Measurements from ENCODE around the gene TANK.

The TANK gene

DNA sequence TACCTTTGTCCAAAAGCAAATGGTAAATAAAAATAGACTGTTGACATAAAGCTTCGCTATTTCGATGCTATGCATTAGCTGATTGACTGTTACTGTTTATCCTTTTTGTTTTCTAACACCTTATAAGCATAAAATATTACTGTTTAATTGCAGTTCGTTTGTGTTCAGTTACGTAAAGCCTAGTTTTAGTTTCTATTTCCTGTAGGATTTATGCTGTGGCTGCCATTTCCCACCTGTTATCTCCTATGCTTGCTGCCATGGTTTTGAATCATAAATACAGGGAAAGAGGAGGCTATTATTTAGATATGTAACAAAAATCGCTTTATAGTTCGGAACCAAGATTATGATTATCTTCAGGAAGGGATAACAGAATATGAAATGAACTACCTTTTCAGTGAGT, 3.9 kb downstream of the TANK start:
- no peaks in the 10 kb centered on the region for H3K9me3 Mint-ChIP-seq
- H3K36me3 Mint-ChIP-seq (ENCODE audit: insufficient read depth): peaks cover 24% of the 10 kb centered on the region
- H3K27ac Mint-ChIP-seq (ENCODE audit: low read depth): peak overlapping the region; percentile 72
- H3K27me3 Mint-ChIP-seq: no peaks in the 10 kb centered on the region
- no peak for ATAC-seq (replicated peaks; ENCODE audit: extremely low read depth, poor library complexity, severe bottlenecking)
- H3K4me1 Mint-ChIP-seq: peaks cover 70% of the 10 kb centered on the region
- H3K4me3 Mint-ChIP-seq: peak overlapping the region; percentile 72
- DNase-seq (ENCODE audit: low spot score in 2 of 2): no peak

DNA sequence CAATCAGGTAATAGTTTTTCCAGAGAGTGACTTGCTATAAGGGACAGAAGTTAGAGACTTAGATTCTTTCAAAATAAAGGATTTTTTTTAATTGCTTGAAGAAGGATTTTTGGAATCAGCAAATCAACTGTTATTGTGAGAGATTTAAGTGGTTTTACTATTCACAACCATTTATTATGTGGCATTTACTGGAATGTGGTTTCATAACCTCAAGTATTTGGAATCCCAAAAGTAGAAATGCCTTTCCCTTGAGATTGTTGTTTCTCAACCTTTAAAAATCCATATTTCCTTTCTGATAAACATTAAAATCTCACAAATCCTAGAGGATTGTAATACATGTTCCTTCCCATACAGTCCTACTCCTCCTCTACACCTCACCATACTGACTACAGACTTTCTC, 5.0 kb downstream of the TANK start:
- Mint-ChIP-seq H3K4me1 (peaks cover 76% of the 10 kb centered on the region), H3K27me3 (no peaks in the 10 kb centered on the region), H3K36me3 (ENCODE audit: insufficient read depth) (peaks cover 22% of the 10 kb centered on the region), H3K9me3 (no peaks in the 10 kb centered on the region), H3K27ac (ENCODE audit: low read depth) (peak overlapping the region; percentile 83), H3K4me3 (no peak overlapping the region)
- ATAC-seq (replicated peaks; ENCODE audit: extremely low read depth, poor library complexity, severe bottlenecking): no peak
- DNase-seq (ENCODE audit: low spot score in 2 of 2): no peak

DNA sequence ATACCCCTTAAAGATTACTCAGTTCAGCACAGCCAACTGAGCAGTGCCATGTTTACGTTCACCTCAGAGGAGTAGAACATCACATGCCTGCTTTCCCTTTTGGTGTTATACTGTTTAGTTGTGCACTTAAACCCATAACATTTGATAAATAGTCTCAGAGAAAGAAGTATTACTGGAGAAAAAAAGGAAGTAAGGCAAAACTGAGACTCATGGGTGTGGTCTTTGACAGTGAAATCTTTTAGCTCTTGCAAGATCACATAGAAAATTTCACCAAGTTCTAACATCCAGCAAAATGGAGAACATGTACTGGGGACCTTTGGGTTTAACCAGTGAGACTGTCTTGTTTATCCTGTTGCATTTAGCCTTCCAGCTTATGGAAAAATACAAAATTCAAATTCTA, 5.6 kb downstream of the TANK start:
- H3K4me1 Mint-ChIP-seq: peaks cover 77% of the 10 kb centered on the region
- H3K36me3 Mint-ChIP-seq (ENCODE audit: insufficient read depth): peaks cover 18% of the 10 kb centered on the region
- ATAC-seq (replicated peaks; ENCODE audit: extremely low read depth, poor library complexity, severe bottlenecking): no peak
- H3K27me3 Mint-ChIP-seq: no peaks in the 10 kb centered on the region
- peak overlapping the region; percentile 83 for H3K27ac Mint-ChIP-seq (ENCODE audit: low read depth)
- peak overlapping the region; percentile 34 for H3K4me3 Mint-ChIP-seq
- no peaks in the 10 kb centered on the region for H3K9me3 Mint-ChIP-seq
- no peak for DNase-seq (ENCODE audit: low spot score in 2 of 2)

DNA sequence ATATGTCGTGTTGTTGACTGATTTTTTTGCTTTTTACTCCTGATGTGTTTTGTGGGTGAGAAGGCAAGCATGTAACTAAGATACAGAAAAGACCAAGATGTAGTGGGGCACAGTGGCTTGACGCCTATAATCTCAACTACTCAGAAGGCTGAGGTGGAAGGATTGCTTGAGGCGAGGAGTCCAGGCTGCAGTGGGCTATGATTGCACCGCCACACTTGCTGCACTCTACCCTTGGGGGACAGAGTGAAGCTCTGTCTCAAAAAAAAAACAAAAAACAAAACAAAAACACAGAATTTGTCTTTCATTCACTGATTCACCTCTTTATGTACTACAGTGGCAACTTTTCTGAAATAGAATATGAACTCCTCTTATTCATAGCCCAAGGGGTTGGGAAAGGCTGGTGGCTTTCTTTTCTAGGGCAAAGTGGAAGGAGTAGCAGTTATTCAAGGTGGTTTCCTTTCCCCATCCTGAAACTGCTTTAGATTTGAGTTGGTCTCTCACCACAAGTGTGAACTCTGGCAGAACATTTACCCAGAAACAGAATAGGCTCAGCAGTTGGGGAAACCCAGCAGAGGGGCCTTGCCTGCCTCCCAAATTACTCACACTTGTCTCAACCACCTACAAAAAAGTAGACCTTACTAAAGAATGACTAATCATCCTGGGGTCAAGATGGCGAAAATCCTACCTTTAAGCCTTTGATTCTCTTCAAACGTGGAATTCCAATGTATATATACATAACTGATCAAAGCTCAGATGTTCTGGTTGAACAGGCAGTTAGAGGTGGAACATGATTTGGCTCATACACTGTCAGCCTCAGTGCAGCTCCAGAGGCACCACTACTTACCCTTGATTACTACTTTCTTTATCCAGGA, 6.5 kb downstream of the TANK start:
- DNase-seq (ENCODE audit: low spot score in 2 of 2) (peak in 1 of 2 donors; percentile 40), ATAC-seq (replicated peaks; ENCODE audit: extremely low read depth, poor library complexity, severe bottlenecking) (peak; percentile 92)
- Mint-ChIP-seq H3K36me3 (ENCODE audit: insufficient read depth) (peaks cover 17% of the 10 kb centered on the region), H3K27ac (ENCODE audit: low read depth) (peak overlapping the region; percentile 83), H3K4me1 (peaks cover 80% of the 10 kb centered on the region), H3K9me3 (no peaks in the 10 kb centered on the region), H3K4me3 (peak overlapping the region; percentile 34), H3K27me3 (no peaks in the 10 kb centered on the region)

DNA sequence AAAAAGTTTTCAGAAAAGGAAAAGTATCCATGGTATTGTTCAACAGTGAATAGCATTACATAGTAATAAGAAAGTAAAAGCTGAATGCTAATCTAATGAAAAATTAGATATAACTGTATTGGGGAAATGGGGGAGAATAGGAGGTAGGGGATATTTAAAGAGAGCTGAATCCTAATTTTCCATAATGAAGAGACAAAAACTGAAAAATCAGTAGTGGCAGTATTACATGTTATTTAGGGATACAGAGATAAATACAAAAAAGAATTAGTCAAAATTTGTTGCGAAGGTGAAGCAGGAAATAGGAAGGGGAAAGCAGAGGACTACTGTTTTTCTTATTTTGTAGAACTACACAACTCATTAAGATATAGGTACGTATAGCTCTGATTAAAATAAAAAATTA, 9.1 kb downstream of the TANK start:
- Mint-ChIP-seq H3K36me3 (ENCODE audit: insufficient read depth) (peaks cover 15% of the 10 kb centered on the region), H3K4me1 (peaks cover 74% of the 10 kb centered on the region), H3K27ac (ENCODE audit: low read depth) (peak overlapping the region; percentile 64), H3K4me3 (no peak overlapping the region), H3K9me3 (no peaks in the 10 kb centered on the region), H3K27me3 (no peaks in the 10 kb centered on the region)
- no peak for DNase-seq (ENCODE audit: low spot score in 2 of 2)
- no peak for ATAC-seq (replicated peaks; ENCODE audit: extremely low read depth, poor library complexity, severe bottlenecking)

DNA sequence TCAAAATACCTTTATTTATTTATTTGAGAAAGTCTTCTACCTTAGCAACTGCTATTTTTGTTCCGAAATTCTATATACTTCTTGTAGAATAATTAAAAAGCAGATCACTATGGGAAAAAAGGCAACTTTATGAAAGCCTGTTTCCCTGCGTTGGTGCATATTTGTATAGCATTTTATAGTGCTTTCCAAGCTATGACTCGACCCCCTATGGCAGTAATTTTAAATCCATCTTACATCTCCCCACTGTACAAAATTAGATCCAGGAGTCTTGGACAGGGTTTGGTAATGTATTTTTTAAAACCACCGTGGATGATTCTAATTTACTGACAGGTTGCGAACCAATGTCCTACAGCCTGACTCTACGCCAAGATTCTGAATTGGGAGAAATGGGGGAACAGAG, 10.1 kb downstream of the TANK start:
- no peak overlapping the region for H3K4me3 Mint-ChIP-seq
- no peak for DNase-seq (ENCODE audit: low spot score in 2 of 2)

DNA sequence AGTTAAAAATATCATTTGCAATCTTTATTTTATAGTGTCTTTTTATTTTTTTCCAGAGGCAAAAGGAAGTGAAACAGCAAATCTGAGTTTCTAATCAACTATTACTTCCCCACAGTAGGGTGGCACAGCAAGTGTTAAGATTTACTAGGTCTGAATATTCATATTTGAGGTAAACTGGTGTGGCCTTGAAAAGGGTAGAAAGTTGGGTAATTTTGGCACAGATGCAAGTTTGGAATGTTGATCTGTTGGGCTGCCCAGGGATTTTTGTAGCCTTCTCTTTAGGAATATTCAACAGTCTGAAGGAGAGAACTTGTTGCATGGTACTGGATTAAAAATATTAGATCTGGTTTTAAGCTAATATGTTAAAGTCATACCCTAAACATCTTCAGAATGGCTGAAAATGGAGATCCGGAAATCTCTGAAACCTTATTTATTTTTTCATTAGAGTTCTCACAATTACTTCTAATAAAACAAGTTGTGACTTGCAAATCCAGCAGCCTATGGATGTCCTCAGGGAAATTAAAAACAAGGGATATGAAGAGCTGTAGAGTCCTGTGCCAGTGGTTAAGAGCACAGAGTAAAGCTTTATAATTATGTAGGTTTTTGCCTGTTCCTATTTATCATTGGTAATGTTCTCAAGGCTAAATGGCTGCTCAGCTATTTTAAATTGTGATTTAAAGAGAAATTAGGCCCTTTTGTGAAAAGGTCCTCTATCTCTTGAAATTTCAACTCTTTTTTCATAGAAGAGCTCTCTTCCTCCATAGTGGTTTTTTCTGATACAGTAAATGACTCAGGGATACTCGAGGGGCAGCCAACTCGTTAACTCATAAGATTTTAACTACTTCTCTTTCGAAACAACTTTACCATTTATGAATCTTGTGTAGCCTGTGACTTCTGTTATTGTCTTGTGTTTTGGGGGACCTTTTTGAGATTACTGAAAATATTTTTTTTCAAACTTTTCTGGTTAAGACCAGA, 11.0 kb downstream of the TANK start:
- no peak for DNase-seq (ENCODE audit: low spot score in 2 of 2)
- Mint-ChIP-seq H3K4me1 (peaks cover 76% of the 10 kb centered on the region), H3K4me3 (no peak overlapping the region), H3K27ac (ENCODE audit: low read depth) (peak overlapping the region; percentile 39), H3K27me3 (no peaks in the 10 kb centered on the region), H3K36me3 (ENCODE audit: insufficient read depth) (peaks cover 13% of the 10 kb centered on the region), H3K9me3 (no peaks in the 10 kb centered on the region)
- no peak for ATAC-seq (replicated peaks; ENCODE audit: extremely low read depth, poor library complexity, severe bottlenecking)

More for the DNA sequence above, 10.1 kb downstream of the TANK start:
- no peak for ATAC-seq (replicated peaks; ENCODE audit: extremely low read depth, poor library complexity, severe bottlenecking)
- Mint-ChIP-seq H3K4me1 (peaks cover 79% of the 10 kb centered on the region), H3K9me3 (no peaks in the 10 kb centered on the region), H3K36me3 (ENCODE audit: insufficient read depth) (peaks cover 14% of the 10 kb centered on the region), H3K27ac (ENCODE audit: low read depth) (peak overlapping the region; percentile 39), H3K27me3 (no peaks in the 10 kb centered on the region)

DNA sequence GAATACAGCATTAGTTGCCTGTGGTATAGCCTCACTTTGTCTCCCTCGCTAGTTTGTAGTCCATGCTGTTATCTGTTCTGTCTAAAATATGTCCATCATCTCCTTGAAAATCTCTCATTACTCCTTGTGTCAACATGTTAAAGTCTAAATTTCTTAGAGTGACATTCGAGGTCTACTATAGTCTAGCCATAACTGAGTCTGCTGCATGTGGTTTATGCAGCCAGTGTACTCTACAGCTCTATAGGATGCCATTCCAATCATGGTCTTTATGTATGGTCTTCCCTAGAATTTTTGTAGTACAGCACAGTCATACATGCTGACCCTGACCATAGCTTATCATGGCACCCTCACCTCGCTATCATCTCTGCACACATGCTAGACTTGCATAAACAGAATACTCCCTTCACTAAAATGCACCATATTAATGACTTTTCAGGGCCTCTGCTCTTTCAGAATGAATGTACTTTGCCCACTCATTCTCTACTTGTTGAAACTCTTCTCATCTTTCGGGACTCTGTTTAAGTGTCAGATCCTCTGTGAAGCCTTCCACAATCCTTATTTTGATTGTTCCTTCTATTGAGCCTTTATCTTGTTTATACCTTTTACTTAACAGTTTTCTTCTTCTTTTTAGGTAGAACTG, 12.8 kb downstream of the TANK start:
- no peaks in the 10 kb centered on the region for H3K27me3 Mint-ChIP-seq
- no peaks in the 10 kb centered on the region for H3K9me3 Mint-ChIP-seq
- peak overlapping the region; percentile 39 for H3K27ac Mint-ChIP-seq (ENCODE audit: low read depth)
- DNase-seq (ENCODE audit: low spot score in 2 of 2): no peak
- no peak overlapping the region for H3K4me3 Mint-ChIP-seq
- H3K36me3 Mint-ChIP-seq (ENCODE audit: insufficient read depth): peaks cover 9% of the 10 kb centered on the region
- H3K4me1 Mint-ChIP-seq: peaks cover 66% of the 10 kb centered on the region
- ATAC-seq (replicated peaks; ENCODE audit: extremely low read depth, poor library complexity, severe bottlenecking): no peak

DNA sequence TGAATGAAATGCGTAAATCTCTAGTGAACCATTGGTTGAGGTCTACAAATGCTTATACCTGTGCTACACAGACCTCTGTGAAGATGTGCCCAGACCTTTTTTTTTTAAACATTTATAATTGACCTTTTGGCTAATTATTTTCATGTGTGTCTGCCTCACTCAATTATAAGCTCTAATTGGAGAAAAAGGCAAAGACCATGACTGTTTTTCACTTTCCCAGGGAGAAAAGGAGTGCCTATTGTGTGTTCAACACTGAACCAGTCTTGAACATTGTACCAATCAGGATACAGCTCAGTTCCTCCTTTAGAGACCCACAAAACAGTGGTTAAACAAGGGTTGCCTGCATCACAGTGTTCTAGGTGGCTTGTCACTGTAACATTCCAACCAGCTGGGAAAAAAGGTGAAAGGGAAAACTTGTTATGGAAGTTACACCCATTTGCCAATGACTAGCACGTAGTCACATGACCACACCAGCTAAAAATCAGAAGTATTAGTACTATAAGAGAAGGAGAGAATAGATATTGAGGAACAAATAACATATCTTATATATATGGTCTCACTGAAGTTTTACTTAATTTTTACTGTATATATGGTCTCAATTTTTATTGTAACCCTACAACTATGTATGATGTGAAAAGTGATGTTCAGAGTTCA, 13.4 kb downstream of the TANK start:
- Mint-ChIP-seq H3K36me3 (ENCODE audit: insufficient read depth) (peaks cover 11% of the 10 kb centered on the region), H3K4me1 (peaks cover 71% of the 10 kb centered on the region), H3K4me3 (no peak overlapping the region), H3K27ac (ENCODE audit: low read depth) (peak overlapping the region; percentile 11), H3K27me3 (no peaks in the 10 kb centered on the region), H3K9me3 (no peaks in the 10 kb centered on the region)
- DNase-seq (ENCODE audit: low spot score in 2 of 2) (no peak), ATAC-seq (replicated peaks; ENCODE audit: extremely low read depth, poor library complexity, severe bottlenecking) (no peak)

DNA sequence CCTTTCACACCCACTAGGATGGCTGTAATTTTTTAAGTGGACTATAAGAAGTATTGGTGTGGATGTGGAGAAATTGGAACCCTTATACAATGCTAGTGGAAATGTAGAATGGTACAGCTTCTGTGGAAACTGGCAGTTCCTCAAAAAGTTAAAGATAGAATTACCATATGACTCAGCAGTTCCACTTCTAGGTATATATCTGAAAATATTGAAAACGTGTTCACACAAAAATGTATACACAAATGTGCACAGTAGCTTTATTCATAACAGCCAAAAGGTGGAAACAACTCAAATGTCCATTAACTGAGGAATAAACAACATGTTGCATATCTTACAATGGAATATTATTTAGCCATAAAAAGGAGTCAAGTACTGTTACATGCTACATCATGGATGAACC, 17.7 kb downstream of the TANK start:
- ATAC-seq (replicated peaks; ENCODE audit: extremely low read depth, poor library complexity, severe bottlenecking): no peak
- no peak overlapping the region for H3K27ac Mint-ChIP-seq (ENCODE audit: low read depth)
- H3K4me3 Mint-ChIP-seq: no peak overlapping the region
- DNase-seq (ENCODE audit: low spot score in 2 of 2): no peak
- H3K9me3 Mint-ChIP-seq: no peaks in the 10 kb centered on the region
- no peaks in the 10 kb centered on the region for H3K27me3 Mint-ChIP-seq
- peaks cover 29% of the 10 kb centered on the region for H3K36me3 Mint-ChIP-seq (ENCODE audit: insufficient read depth)
- H3K4me1 Mint-ChIP-seq: peaks cover 51% of the 10 kb centered on the region

DNA sequence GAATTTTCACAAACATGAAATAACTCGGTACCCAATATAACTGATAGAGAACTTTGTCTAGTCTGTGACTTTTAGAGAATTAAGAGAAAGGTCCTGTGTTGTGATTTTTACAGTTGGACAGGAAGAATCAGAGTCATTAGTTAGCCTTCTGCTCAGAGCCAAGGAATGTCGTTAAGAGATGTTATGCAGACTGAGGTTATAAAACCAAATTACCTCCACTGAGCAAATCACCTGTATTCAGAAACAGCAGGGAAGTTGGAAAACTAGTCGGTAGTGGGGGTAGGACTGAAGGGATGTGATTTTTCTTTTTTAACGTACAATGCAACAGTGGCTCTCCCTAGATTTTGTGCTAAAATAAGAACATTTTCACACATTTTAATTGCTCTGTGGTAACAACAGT, 18.5 kb downstream of the TANK start:
- peaks cover 30% of the 10 kb centered on the region for H3K36me3 Mint-ChIP-seq (ENCODE audit: insufficient read depth)
- DNase-seq (ENCODE audit: low spot score in 2 of 2) (no peak), ATAC-seq (replicated peaks; ENCODE audit: extremely low read depth, poor library complexity, severe bottlenecking) (no peak)
- H3K9me3 Mint-ChIP-seq: no peaks in the 10 kb centered on the region
- peaks cover 43% of the 10 kb centered on the region for H3K4me1 Mint-ChIP-seq
- H3K27ac Mint-ChIP-seq (ENCODE audit: low read depth): no peak overlapping the region
- no peak overlapping the region for H3K4me3 Mint-ChIP-seq
- no peaks in the 10 kb centered on the region for H3K27me3 Mint-ChIP-seq

DNA sequence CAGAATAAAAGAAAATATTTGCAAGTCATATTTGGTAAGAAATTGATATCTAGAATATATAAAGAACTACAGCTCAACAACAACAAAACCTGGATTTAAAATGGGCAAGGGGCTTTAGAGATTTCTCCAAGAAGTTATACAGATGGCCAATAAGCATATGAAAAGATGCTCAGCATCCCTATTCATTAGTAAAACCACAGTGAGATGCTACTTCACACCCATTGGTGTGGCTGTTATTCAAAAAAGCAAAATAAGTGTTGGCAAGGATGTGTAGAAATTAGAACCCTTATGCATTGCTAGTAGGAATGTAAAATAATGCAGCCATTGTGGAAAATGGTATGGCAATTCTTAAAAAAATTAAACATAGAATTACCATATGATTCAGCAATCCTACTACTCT, 29.8 kb downstream of the TANK start:
- H3K4me1 Mint-ChIP-seq: peaks cover 65% of the 10 kb centered on the region
- H3K9me3 Mint-ChIP-seq: no peaks in the 10 kb centered on the region
- H3K4me3 Mint-ChIP-seq: no peak overlapping the region
- ATAC-seq (replicated peaks; ENCODE audit: extremely low read depth, poor library complexity, severe bottlenecking): no peak
- peaks cover 24% of the 10 kb centered on the region for H3K36me3 Mint-ChIP-seq (ENCODE audit: insufficient read depth)
- H3K27ac Mint-ChIP-seq (ENCODE audit: low read depth): peak overlapping the region; percentile 1
- DNase-seq (ENCODE audit: low spot score in 2 of 2): no peak
- H3K27me3 Mint-ChIP-seq: no peaks in the 10 kb centered on the region

All from central memory CD8-positive, alpha-beta T cell (primary cell).